NCI-H2171 (cell line): ENCODE data around the gene ANGEL1.

ENCODE experiments used
- DNase-seq: peaks from one replicate; lab custom pipeline; 2025; lab: John Stamatoyannopoulos, UW

The ANGEL1 gene

GRCh38 chr14:76814726-76815645 is 2.3 kb upstream of the ANGEL1 start:
- DNase-seq: no peak

- DNase-seq: no peak
These were observed 625 bp downstream of the ANGEL1 start for GRCh38 chr14:76812093-76812421.

- DNase-seq: no peak
These were observed 1.1 kb downstream of the ANGEL1 start for GRCh38 chr14:76811561-76811960.

GRCh38 chr14:76810953-76811400 is 1.7 kb downstream of the ANGEL1 start:
- DNase-seq: no peak

GRCh38 chr14:76810525-76810924 is 2.2 kb downstream of the ANGEL1 start:
- DNase-seq: no peak

GRCh38 chr14:76808990-76809389 is 3.7 kb downstream of the ANGEL1 start:
- DNase-seq: no peak

- DNase-seq: no peak
These were observed 4.7 kb downstream of the ANGEL1 start for GRCh38 chr14:76808011-76808410.

GRCh38 chr14:76806446-76806845 is 6.2 kb downstream of the ANGEL1 start:
- no peak for DNase-seq

GRCh38 chr14:76793956-76794355 is 18.7 kb downstream of the ANGEL1 start:
- DNase-seq: no peak

GRCh38 chr14:76793324-76793723 is 19.4 kb downstream of the ANGEL1 start:
- DNase-seq: no peak

- DNase-seq: no peak
These were observed 20.3 kb downstream of the ANGEL1 start for GRCh38 chr14:76792422-76792821.

- peak; percentile 14 for DNase-seq
These were observed 26.1 kb downstream of the ANGEL1 start for GRCh38 chr14:76786601-76787000.

- DNase-seq: peak; percentile 45
These were observed 27.8 kb downstream of the ANGEL1 start for GRCh38 chr14:76784881-76785280.

GRCh38 chr14:76784266-76784874 is 28.3 kb downstream of the ANGEL1 start:
- no peak for DNase-seq

GRCh38 chr14:76782885-76783566 is 29.7 kb downstream of the ANGEL1 start:
- no peak for DNase-seq

- DNase-seq: no peak
These were observed 30.4 kb downstream of the ANGEL1 start for GRCh38 chr14:76782115-76782884.

- DNase-seq: no peak
These were observed 31.0 kb downstream of the ANGEL1 start for GRCh38 chr14:76781648-76782051.

- DNase-seq: no peak
These were observed 31.6 kb downstream of the ANGEL1 start for GRCh38 chr14:76780875-76781647.

- no peak for DNase-seq
These were observed 32.3 kb downstream of the ANGEL1 start for GRCh38 chr14:76780360-76780759.

GRCh38 chr14:76780058-76780345 is 32.7 kb downstream of the ANGEL1 start:
- DNase-seq: no peak

GRCh38 chr14:76779221-76780057 is 33.2 kb downstream of the ANGEL1 start:
- DNase-seq: no peak
